KOPT-K1 (cell line): ENCODE measurements around the gene INSRR.

ENCODE experiments used
- H3K27ac ChIP-seq: fragments of 200-600 bp; sonication (generic); 2 replicates; pipeline ENCODE4 v1.5.1; 2016; ENCODE audit warnings: antibody characterized with exemption, mild to moderate bottlenecking, low read depth, low read length; ENCODE audit not compliant: poor library complexity, severe bottlenecking
- H3K36me3 ChIP-seq: fragments of 200-600 bp; sonication (generic); 2 replicates; pipeline ENCODE4 v1.5.1; 2017; ENCODE audit warnings: antibody characterized with exemption, mild to moderate bottlenecking, low read length, moderate library complexity; ENCODE audit not compliant: insufficient read depth
- H3K9me3 ChIP-seq: fragments of 200-600 bp; sonication (generic); 2 replicates; pipeline ENCODE4 v1.5.1; 2017; ENCODE audit warnings: antibody characterized with exemption, low read length, mild to moderate bottlenecking; ENCODE audit not compliant: insufficient read depth, poor library complexity, severe bottlenecking

INSRR gene

DNA sequence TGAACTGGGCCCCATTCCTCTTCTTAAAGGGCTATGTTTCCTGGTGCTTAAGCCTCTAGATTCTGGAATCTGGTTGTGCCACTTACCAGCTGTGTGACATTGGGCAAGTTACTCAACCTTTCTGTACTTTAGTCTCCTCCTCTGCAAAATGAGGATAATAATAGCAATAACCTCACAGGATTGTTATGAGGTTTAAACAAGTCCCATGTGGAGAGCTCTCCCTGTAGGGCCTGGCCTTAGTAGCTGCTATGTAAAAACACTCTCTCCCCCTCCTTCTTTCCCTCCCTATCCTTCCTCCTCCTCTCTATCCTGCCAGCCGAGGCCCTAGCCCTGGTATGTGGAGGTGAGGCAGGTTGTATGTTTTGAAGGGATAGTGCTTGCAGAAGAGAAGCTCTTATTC is 26.4 kb upstream of the INSRR start:
- Histone ChIP-seq H3K27ac (no peak overlapping the region), H3K36me3 (no peaks in the 10 kb centered on the region), H3K9me3 (no peaks in the 10 kb centered on the region)

GRCh38 chr1:156884560-156885184 is 25.8 kb upstream of the INSRR start:
- no peaks in the 10 kb centered on the region for H3K36me3 ChIP-seq
- no peak overlapping the region for H3K27ac ChIP-seq
- H3K9me3 ChIP-seq = no peaks in the 10 kb centered on the region

DNA sequence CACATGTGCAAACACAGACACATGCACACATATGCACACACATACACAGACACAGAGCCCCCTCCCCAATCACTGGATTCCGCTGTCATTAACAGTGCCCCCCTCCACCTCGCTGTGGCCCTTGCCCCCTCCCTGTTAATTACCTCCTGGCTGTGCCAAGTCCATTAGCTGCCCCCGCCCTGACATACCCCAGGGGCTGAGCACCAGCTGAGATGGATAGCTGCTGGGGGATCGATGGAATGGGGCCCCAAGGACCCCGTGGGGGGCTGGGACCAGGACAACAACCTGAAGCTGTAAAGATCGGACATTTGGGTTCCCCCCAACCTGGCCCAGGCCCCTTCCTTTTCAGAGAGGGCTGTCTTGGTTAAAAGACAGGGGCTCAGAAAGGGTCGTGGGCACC is 25.0 kb upstream of the INSRR start:
- Histone ChIP-seq H3K27ac (no peak overlapping the region), H3K9me3 (no peaks in the 10 kb centered on the region), H3K36me3 (no peaks in the 10 kb centered on the region)

- Histone ChIP-seq H3K36me3 (no peaks in the 10 kb centered on the region), H3K9me3 (no peaks in the 10 kb centered on the region), H3K27ac (no peak overlapping the region)
These were observed 23.6 kb upstream of the INSRR start for GRCh38 chr1:156882543-156882942.

GRCh38 chr1:156881663-156882062 is 22.7 kb upstream of the INSRR start:
- H3K27ac ChIP-seq = no peak overlapping the region
- H3K9me3 ChIP-seq = no peaks in the 10 kb centered on the region
- no peaks in the 10 kb centered on the region for H3K36me3 ChIP-seq

- no peaks in the 10 kb centered on the region for H3K36me3 ChIP-seq
- no peak overlapping the region for H3K27ac ChIP-seq
- no peaks in the 10 kb centered on the region for H3K9me3 ChIP-seq
These were observed 22.2 kb upstream of the INSRR start for GRCh38 chr1:156881101-156881500.

GRCh38 chr1:156880473-156880872 is 21.6 kb upstream of the INSRR start:
- no peaks in the 10 kb centered on the region for H3K9me3 ChIP-seq
- no peaks in the 10 kb centered on the region for H3K36me3 ChIP-seq
- no peak overlapping the region for H3K27ac ChIP-seq

DNA sequence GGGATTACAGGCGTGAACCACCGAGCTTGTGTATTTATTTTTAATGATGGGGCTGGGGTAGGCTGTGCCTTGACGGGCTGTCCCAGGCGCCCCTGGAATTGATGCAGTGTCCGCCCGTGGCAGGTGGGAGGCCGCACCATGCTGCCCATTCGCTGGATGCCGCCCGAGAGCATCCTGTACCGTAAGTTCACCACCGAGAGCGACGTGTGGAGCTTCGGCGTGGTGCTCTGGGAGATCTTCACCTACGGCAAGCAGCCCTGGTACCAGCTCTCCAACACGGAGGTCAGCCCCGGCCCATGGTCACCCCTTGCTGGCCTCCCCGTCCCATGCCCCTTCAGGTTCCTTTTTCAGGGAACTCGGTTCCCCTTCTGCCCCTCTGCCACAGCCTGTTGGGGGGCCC is 21.0 kb upstream of the INSRR start:
- H3K27ac ChIP-seq = no peak overlapping the region
- no peaks in the 10 kb centered on the region for H3K36me3 ChIP-seq
- no peaks in the 10 kb centered on the region for H3K9me3 ChIP-seq

DNA sequence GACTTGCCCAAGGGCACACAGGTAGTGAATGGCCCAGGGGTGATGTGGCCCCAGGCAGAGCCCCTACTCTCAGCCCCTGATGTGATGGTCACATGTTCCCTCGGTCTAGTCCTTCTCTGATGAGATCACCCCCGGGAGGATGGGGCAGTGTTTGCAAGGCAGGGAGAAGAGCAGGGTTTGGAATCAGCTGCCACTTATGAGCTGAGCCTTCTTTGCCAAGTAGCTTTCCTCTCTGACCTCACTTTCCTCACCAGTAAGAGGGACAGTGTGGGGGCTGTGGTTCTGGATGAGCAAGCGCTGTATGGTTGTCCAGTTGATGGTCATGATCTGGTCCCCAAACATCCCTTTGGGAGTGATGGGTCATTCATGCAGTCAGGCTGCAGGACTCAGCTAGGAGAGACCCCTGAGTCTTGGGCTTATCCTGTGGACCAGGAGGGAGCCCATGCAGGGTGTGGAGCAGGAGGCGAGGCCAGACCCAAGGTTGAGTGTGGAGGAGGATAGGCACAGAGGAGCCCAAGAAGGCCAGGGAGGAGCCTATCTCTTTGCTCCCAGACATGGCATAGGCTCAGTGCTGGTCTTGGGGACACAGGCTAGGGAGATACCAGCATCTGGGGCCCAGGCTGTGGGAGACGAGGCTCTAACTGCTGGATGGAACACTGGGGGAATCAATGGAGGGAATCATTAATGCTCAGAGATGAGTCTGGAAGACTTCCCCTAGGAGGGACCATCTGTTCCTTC is 18.7 kb upstream of the INSRR start:
- no peak overlapping the region for H3K27ac ChIP-seq
- H3K9me3 ChIP-seq = no peaks in the 10 kb centered on the region
- no peaks in the 10 kb centered on the region for H3K36me3 ChIP-seq

DNA sequence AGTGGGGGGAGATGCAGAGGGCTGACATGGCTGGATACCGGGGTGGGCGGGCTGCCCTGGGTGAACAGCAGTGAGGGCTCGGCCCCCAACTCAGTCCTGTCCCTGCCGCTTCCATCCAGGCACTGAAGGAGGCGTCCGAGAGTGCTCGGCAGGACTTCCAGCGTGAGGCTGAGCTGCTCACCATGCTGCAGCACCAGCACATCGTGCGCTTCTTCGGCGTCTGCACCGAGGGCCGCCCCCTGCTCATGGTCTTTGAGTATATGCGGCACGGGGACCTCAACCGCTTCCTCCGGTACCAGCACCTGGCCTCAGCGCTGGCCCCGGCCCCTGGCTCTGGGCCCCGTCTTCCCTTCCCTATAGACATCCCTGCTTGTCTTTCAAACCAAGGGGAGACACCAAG is 17.4 kb upstream of the INSRR start:
- no peaks in the 10 kb centered on the region for H3K36me3 ChIP-seq
- H3K27ac ChIP-seq = no peak overlapping the region
- H3K9me3 ChIP-seq = no peaks in the 10 kb centered on the region

DNA sequence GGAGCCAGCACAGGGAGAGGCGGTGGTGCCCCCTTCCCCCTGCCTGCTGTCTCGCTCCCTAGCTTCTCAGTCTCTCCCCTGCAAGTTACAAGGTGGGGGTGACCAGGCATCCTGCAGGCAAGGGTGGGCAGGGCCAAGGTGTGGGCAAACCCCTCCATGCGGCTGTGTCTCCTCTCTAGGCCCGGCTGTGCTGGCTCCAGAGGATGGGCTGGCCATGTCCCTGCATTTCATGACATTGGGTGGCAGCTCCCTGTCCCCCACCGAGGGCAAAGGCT is 16.4 kb upstream of the INSRR start:
- Histone ChIP-seq H3K36me3 (no peaks in the 10 kb centered on the region), H3K27ac (no peak overlapping the region), H3K9me3 (no peaks in the 10 kb centered on the region)

- no peak overlapping the region for H3K27ac ChIP-seq
- H3K36me3 ChIP-seq = no peaks in the 10 kb centered on the region
- H3K9me3 ChIP-seq = no peaks in the 10 kb centered on the region
These were observed 15.8 kb upstream of the INSRR start for GRCh38 chr1:156874572-156875340.

GRCh38 chr1:156874142-156874541 is 15.2 kb upstream of the INSRR start:
- H3K36me3 ChIP-seq = no peaks in the 10 kb centered on the region
- H3K9me3 ChIP-seq = no peaks in the 10 kb centered on the region
- no peak overlapping the region for H3K27ac ChIP-seq

- no peak overlapping the region for H3K27ac ChIP-seq
- H3K36me3 ChIP-seq = no peaks in the 10 kb centered on the region
- H3K9me3 ChIP-seq = no peaks in the 10 kb centered on the region
These were observed 14.7 kb upstream of the INSRR start for GRCh38 chr1:156873659-156874058.

DNA sequence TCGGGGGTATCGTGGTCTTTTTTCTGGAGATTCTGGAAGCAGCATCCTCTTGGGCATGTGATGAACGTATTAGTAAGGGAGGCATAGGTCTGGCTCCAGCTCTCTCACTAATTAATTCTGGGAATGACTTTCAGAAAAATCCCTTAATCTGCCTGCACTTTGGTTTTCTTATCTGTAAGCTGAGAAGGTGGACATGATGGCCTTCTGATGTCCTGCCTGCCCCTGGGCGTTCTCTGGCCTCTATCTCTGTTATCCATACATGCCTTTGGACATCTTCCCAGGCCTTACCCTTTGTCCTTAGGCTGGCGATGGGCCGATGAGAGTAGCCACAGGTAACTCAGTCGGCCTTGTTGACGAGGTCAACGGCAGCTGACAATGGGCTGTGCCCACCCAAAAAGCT is 10.5 kb upstream of the INSRR start:
- no peaks in the 10 kb centered on the region for H3K36me3 ChIP-seq
- H3K27ac ChIP-seq = no peak overlapping the region
- no peaks in the 10 kb centered on the region for H3K9me3 ChIP-seq

DNA sequence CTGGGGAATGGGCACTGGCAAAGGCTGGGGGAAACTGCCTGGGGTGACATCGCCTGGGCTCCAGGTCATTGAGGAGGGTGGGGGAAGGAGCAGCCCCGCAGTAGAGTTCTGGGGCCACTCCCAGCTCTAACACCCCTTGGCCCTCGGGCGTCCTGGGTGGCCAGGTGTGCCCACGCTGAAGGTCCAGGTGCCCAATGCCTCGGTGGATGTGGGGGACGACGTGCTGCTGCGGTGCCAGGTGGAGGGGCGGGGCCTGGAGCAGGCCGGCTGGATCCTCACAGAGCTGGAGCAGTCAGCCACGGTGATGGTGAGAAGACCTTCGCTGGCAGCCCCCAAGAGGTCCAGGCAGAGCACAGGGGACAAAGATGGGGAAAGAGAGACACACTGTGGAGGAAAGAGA is 9.4 kb upstream of the INSRR start:
- H3K27ac ChIP-seq = no peak overlapping the region
- no peaks in the 10 kb centered on the region for H3K36me3 ChIP-seq
- H3K9me3 ChIP-seq = no peaks in the 10 kb centered on the region
